Astrocyte (in vitro differentiated cells and primary cell): ENCODE results near the gene ABLIM2. TPM values are rescaled to one million over a fixed set of nuclear protein-coding genes. Genes with fewer than 3 reads are reported as not detected.
A peak's percentile ranks its signal among the peaks of the same experiment; 100 is the strongest.

Experiments
- DNase-seq: peaks from one replicate; pipeline ENCODE4 v3.0.0-alpha.2; 2010; ENCODE audit warnings: low read depth
- FAIRE-seq: peaks from 2 replicates; lab custom pipeline; 2011; peaks lifted over from hg19 to GRCh38; lab: Jason Lieb, UNC
- H2AFZ ChIP-seq: 2 replicates; pipeline ENCODE4 v1.6.0; 2012; ENCODE audit warnings: low read depth, low read length, inconsistent platforms
- H3K27ac ChIP-seq: 2 replicates; pipeline ENCODE4 v1.5.1; 2011; ENCODE audit warnings: low read depth, low read length, inconsistent platforms
- H3K27me3 ChIP-seq: 2 replicates; pipeline ENCODE4 v1.6.0; 2011; ENCODE audit warnings: low read length, inconsistent platforms; ENCODE audit not compliant: insufficient read depth
- H3K36me3 ChIP-seq: 2 replicates; pipeline ENCODE4 v1.5.1; 2011; ENCODE audit warnings: low read length, inconsistent platforms; ENCODE audit not compliant: insufficient read depth
- H3K4me1 ChIP-seq: 2 replicates; pipeline ENCODE4 v1.5.1; 2011; ENCODE audit warnings: low read length, inconsistent platforms; ENCODE audit not compliant: insufficient read depth
- H3K4me2 ChIP-seq: 2 replicates; pipeline ENCODE4 v1.6.0; 2012; ENCODE audit warnings: low read length, inconsistent platforms
- H3K4me3 ChIP-seq: 2 replicates; pipeline ENCODE4 v1.5.1; 2011; ENCODE audit warnings: low read depth, mild to moderate bottlenecking, low read length, inconsistent platforms; ENCODE audit not compliant: insufficient read depth
- H3K79me2 ChIP-seq: 2 replicates; pipeline ENCODE4 v1.6.0; 2012; ENCODE audit warnings: mild to moderate bottlenecking, low read length, inconsistent platforms; ENCODE audit not compliant: insufficient read depth
- H3K9ac ChIP-seq: 2 replicates; pipeline ENCODE4 v1.6.0; 2012; ENCODE audit warnings: mild to moderate bottlenecking, low read length, inconsistent platforms
- H3K9me3 ChIP-seq: 2 replicates; pipeline ENCODE4 v1.5.1; 2012; ENCODE audit warnings: low read depth, mild to moderate bottlenecking, low read length, inconsistent platforms; ENCODE audit not compliant: insufficient read depth
- H4K20me1 ChIP-seq: 2 replicates; pipeline ENCODE4 v1.6.0; 2012; ENCODE audit warnings: low read length, inconsistent platforms; ENCODE audit not compliant: insufficient read depth
- H3K27ac Mint-ChIP-seq: one replicate; pipeline ENCODE4 v1.8.0; 2021; ENCODE audit warnings: mild to moderate bottlenecking, mixed read lengths; ENCODE audit not compliant: unreplicated experiment
- H3K27me3 Mint-ChIP-seq: one replicate; pipeline ENCODE4 v1.8.0; 2021; ENCODE audit warnings: low read depth, mixed read lengths; ENCODE audit not compliant: unreplicated experiment
- H3K36me3 Mint-ChIP-seq: one replicate; pipeline ENCODE4 v1.8.0; 2021; ENCODE audit warnings: low read depth, mixed read lengths; ENCODE audit not compliant: unreplicated experiment
- H3K4me1 Mint-ChIP-seq: one replicate; pipeline ENCODE4 v1.8.0; 2021; ENCODE audit warnings: low read depth, mixed read lengths; ENCODE audit not compliant: unreplicated experiment
- H3K4me3 Mint-ChIP-seq: one replicate; pipeline ENCODE4 v1.8.0; 2021; ENCODE audit warnings: mild to moderate bottlenecking, moderate library complexity, mixed read lengths; ENCODE audit not compliant: unreplicated experiment
- H3K9me3 Mint-ChIP-seq: one replicate; pipeline ENCODE4 v1.8.0; 2021; ENCODE audit warnings: mild to moderate bottlenecking, mixed read lengths; ENCODE audit not compliant: unreplicated experiment
- EZH2 ChIP-seq: IDR thresholded peaks from 2 replicates; pipeline ENCODE4 v1.6.1; 2012; ENCODE audit warnings: mild to moderate bottlenecking, low read length, inconsistent platforms; ENCODE audit not compliant: insufficient read depth
- total RNA-seq: library from RNA; stranded (reverse); gene quantifications from 2 replicates; pipeline ENCODE4 v1.2.1, GENCODE V29; 2021
- TF ChIP-seq, protein P1 (sequence below): IDR thresholded peaks from 2 replicates; pipeline ENCODE4 v1.5.1; 2011; ENCODE audit warnings: low read depth, mild to moderate bottlenecking, inconsistent platforms, low read length, moderate library complexity; ENCODE audit not compliant: insufficient read depth

ABLIM2 gene
- total RNA-seq, 1 donor from 2014 or later: 0.50 TPM

DNA sequence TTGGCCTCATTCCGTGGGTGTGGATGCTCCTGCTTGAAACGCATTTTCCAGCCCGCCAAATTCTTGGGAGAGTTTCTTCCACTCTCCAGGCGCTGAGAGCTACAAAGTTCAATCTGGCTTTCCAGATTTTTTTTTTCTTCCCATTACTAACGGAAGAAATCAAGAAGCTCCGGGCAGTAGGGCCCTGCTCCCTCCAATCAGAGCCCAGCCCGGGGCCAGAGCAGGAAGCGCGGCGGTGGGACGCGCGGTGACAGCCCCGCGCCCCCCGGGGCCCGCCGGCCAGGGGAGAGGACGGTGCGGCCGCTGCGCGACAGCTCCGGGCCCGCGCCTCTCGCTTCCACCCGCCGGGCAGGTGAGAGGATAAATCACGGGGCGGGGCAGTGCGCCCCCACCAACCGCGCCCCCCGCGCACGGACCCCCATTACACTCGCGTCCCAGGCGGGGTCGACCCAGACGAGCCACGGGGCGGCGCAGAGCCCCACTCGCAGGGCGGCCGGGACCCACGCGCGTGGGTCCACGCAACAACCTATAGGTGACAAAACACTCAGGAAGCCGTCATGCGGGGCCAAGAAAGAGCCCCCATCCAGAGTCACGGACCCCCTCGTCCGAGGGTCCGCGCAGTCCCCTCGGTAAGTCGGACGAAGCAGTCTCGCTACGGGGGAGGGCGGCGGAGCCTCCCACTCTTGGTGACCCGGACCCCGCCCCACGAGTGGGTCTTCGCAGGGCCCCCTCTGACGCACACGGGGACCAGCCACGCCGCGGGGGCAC, 219.8 kb downstream of the ABLIM2 start:
- H3K4me1 Mint-ChIP-seq: peaks cover 42% of the 10 kb centered on the region
- peaks cover 51% of the 10 kb centered on the region for H4K20me1 ChIP-seq

DNA sequence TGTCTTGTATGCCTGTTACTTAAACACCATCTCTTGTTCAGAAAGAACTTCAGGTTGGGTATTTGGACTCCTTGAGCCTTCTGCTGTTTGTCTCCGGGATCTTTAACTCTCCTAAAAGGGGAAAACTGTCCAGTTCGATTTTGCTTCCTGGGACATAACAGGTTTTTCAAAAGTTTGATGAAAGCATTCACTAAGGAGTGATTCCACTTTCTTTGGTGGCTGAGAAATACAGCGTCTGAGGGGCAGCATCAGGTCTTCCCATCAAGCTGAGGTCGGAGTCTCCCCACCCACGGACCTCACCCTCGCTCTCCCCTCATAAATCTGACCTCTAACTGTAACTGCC, 220.4 kb downstream of the ABLIM2 start:
- H3K9me3 Mint-ChIP-seq: no peaks in the 10 kb centered on the region

More for the DNA sequence above, 219.8 kb downstream of the ABLIM2 start:
- Histone ChIP-seq H3K4me3 (peak overlapping the region; percentile 78), H3K27me3 (no peaks in the 10 kb centered on the region), H3K9ac (peak overlapping the region; percentile 98), H3K4me1 (peaks cover 33% of the 10 kb centered on the region), H3K9me3 (no peaks in the 10 kb centered on the region), H3K79me2 (peaks cover 59% of the 10 kb centered on the region), H3K27ac (peak overlapping the region; percentile 88), H3K4me2 (peak overlapping the region; percentile 99), H3K36me3 (peaks cover under 1% of the 10 kb centered on the region), H2AFZ (no peak overlapping the region)
- peaks cover 5% of the 10 kb centered on the region for H3K36me3 Mint-ChIP-seq
- no peaks in the 10 kb centered on the region for H3K9me3 Mint-ChIP-seq
- no peak for FAIRE-seq
- peak overlapping the region; percentile 89 for H3K27ac Mint-ChIP-seq
- no peaks in the 10 kb centered on the region for H3K27me3 Mint-ChIP-seq
- TF ChIP-seq EZH2: no peak
- TF ChIP-seq, protein P1, sequence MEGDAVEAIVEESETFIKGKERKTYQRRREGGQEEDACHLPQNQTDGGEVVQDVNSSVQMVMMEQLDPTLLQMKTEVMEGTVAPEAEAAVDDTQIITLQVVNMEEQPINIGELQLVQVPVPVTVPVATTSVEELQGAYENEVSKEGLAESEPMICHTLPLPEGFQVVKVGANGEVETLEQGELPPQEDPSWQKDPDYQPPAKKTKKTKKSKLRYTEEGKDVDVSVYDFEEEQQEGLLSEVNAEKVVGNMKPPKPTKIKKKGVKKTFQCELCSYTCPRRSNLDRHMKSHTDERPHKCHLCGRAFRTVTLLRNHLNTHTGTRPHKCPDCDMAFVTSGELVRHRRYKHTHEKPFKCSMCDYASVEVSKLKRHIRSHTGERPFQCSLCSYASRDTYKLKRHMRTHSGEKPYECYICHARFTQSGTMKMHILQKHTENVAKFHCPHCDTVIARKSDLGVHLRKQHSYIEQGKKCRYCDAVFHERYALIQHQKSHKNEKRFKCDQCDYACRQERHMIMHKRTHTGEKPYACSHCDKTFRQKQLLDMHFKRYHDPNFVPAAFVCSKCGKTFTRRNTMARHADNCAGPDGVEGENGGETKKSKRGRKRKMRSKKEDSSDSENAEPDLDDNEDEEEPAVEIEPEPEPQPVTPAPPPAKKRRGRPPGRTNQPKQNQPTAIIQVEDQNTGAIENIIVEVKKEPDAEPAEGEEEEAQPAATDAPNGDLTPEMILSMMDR: no peak
- peak; percentile 28 for DNase-seq
- peak overlapping the region; percentile 98 for H3K4me3 Mint-ChIP-seq

More for the DNA sequence above, 220.4 kb downstream of the ABLIM2 start:
- H3K36me3 ChIP-seq: peaks cover 2% of the 10 kb centered on the region
- peak; percentile 23 for FAIRE-seq
- TF ChIP-seq EZH2: no peak
- TF ChIP-seq, protein P1: no peak
- Mint-ChIP-seq H3K27ac (peak overlapping the region; percentile 89), H3K36me3 (peaks cover 5% of the 10 kb centered on the region), H3K27me3 (no peaks in the 10 kb centered on the region), H3K4me1 (peaks cover 45% of the 10 kb centered on the region), H3K4me3 (peak overlapping the region; percentile 98)
- H4K20me1 ChIP-seq: peaks cover 57% of the 10 kb centered on the region
- H3K27me3 ChIP-seq: no peaks in the 10 kb centered on the region
- H3K4me1 ChIP-seq: peaks cover 37% of the 10 kb centered on the region
- peak overlapping the region; percentile 98 for H3K9ac ChIP-seq
- H3K27ac ChIP-seq: peak overlapping the region; percentile 88
- no peak overlapping the region for H2AFZ ChIP-seq
- no peak for DNase-seq
- peak overlapping the region; percentile 78 for H3K4me3 ChIP-seq
- no peaks in the 10 kb centered on the region for H3K9me3 ChIP-seq
- peaks cover 64% of the 10 kb centered on the region for H3K79me2 ChIP-seq
- H3K4me2 ChIP-seq: peak overlapping the region; percentile 99
